ENCODE data around the gene SPINT1.

DNA sequence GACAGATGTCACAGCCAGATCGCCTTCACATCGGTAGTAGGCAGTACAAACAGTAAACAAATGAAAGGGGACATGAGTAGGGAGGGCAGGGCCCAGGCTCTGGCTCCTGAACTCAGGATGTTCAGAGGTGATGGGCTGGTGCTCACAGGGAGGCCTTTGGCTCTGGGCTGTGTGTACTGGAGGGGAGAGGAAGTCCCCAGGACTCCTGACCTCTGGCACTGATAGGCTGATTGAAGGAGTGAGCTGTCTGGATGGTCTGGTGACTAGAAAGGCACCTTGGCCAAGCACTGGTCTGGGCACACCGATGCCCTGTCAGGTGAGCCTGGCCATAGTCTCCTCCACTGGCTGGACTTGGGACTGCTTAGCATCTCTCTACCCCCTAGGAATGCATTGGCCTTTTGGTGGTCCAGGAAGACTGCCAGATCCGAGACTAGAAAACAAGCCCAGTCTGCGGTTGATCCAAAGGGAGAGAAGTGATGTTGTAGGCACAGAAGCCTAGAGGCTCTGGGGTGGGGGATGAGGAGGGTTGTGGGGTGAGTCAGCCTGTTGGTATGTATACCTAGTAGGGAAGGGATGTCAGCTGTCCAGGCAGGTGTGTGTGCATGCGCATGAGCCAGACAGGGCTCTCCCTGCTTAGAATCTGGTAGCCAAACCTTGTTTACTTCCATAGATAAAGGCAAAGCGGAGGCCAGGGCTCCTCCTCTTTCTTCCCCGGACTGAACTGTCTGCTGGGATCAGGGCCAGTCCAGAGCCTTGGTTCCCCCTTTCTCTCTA is 1.9 kb downstream of the SPINT1 start:
- TF ChIP-seq, protein P1, sequence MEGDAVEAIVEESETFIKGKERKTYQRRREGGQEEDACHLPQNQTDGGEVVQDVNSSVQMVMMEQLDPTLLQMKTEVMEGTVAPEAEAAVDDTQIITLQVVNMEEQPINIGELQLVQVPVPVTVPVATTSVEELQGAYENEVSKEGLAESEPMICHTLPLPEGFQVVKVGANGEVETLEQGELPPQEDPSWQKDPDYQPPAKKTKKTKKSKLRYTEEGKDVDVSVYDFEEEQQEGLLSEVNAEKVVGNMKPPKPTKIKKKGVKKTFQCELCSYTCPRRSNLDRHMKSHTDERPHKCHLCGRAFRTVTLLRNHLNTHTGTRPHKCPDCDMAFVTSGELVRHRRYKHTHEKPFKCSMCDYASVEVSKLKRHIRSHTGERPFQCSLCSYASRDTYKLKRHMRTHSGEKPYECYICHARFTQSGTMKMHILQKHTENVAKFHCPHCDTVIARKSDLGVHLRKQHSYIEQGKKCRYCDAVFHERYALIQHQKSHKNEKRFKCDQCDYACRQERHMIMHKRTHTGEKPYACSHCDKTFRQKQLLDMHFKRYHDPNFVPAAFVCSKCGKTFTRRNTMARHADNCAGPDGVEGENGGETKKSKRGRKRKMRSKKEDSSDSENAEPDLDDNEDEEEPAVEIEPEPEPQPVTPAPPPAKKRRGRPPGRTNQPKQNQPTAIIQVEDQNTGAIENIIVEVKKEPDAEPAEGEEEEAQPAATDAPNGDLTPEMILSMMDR (IDR thresholded peaks at IDR 0.05) = no peak
- no peak for TF ChIP-seq POLR2A (IDR thresholded peaks at IDR 0.05)
- no peak for TF ChIP-seq EP300 (IDR thresholded peaks at IDR 0.05)
